HG02642 (cell line): Measurements from ENCODE around the gene SAMD4A.

ENCODE experiments used
- ATAC-seq: cut with Tn5 transposase; IDR thresholded peaks from one replicate; pipeline ENCODE4 v1.9.1; 2021; ENCODE audit warnings: mild to moderate bottlenecking; ENCODE audit not compliant: unreplicated experiment, poor library complexity

The SAMD4A gene

GRCh38 chr14:54564868-54565784 lies 1.8 kb upstream of the SAMD4A start:
- ATAC-seq, result peak; percentile 45

GRCh38 chr14:54565785-54566409 lies 1.0 kb upstream of the SAMD4A start:
- ATAC-seq, result peak; percentile 58

DNA sequence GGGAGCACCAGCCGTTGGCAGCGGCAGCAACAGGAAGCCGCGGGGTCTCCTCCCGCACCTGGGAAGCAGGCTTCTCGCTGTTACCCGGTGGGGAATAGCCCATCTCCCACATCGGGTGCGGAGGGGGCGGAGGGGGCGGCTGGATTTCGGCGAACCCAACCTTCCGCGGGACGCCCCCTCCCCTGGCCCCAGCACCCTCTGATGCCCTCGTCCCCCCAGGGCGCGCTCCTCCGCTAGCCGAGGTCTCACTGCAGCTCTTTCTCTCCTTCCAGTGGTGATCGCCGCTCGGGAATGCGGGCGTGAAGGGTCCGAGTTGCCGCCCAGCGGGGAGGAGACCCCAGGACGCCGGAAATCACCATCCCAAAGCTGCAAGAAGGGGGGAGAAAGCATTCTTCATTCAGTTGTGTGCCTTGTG lies 303 bp downstream of the SAMD4A start:
- ATAC-seq, result peak; percentile 0

DNA sequence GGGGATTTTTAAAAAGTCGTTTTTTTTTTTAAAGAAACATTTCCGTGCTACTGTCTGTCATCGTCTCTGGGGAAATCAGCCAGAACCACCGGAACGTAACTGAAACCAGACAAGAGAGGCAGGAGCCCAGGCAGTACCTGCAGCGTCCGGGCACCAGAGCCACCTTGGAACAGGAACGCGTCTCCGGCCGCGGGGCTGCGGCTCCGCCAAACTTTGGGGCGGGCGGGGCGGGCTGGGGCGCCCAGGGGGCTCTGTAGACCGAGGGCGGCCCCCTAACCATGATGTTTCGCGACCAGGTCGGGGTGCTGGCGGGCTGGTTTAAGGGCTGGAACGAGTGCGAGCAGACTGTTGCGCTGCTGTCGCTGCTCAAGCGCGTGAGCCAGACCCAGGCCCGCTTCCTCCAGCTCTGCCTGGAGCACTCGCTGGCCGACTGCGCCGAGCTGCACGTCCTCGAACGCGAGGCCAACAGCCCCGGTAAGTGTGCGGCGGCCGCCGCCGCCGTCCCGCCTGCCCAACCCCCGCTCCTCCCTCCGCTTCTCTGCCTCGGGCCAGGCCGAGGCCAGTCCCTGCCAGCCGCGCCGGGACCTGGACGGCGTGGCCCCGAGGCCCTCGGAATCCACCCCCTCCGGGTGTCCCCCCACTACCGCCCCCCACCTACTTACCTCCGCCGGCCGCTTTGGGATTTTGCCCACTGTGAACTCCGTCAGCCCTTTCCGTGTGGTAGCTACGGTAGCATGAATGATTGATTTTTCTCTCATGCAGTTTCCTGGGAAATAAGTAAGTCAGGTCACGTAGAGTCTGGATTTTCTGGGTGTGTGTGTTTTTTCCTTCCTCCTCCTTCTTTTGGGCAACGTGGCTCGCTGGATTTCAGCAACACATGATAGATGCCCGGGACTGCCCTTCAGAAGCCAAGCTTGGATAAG lies 972 bp downstream of the SAMD4A start:
- no peak for ATAC-seq

- ATAC-seq, result no peak
Observed at GRCh38 chr14:54568821-54569595, 2.1 kb downstream of the SAMD4A start.

DNA sequence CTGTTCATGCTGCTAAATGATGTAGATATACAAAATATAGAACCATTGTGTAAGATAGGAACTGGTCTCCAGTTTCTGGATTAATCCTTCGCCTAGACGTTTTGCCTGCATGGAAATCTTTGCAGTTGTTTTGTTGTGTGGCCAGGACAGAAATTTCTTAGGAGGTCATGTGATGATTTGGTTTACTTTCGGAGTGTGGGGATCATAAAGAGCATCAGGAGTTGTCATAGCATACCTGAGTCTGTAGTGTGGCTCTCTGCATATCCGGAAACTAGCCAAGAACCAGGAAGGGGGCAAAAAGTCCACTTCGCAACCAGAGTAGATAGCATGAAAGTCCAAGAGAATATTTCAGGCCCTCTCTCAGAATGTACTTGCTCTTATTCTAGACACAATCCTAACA lies 3.1 kb downstream of the SAMD4A start:
- ATAC-seq, result no peak

- no peak for ATAC-seq
Observed at GRCh38 chr14:54570631-54571415, 3.9 kb downstream of the SAMD4A start.

GRCh38 chr14:54572316-54572715 lies 5.4 kb downstream of the SAMD4A start:
- no peak for ATAC-seq

DNA sequence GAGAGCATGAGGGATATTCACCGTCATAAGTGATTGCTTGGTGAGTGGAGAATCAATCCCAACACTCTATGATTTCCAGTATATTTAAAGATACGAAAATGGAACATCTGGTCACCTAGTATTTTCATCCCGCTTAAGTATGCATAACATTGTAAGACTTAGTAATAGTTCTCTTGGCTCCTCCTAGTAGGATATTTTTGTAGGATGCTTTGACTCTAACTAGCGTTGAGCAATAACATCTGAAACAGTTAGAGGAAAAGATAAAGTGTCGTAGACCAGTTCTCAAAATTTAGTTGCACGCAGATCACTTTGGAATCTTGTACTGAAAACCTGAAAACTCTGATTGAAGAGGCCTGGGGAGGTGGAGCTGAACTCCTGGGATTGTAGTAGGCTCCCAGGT lies 7.6 kb downstream of the SAMD4A start:
- no peak for ATAC-seq

GRCh38 chr14:54577494-54577893 lies 10.6 kb downstream of the SAMD4A start:
- ATAC-seq, result no peak

GRCh38 chr14:54577977-54578376 lies 11.0 kb downstream of the SAMD4A start:
- ATAC-seq, result no peak

DNA sequence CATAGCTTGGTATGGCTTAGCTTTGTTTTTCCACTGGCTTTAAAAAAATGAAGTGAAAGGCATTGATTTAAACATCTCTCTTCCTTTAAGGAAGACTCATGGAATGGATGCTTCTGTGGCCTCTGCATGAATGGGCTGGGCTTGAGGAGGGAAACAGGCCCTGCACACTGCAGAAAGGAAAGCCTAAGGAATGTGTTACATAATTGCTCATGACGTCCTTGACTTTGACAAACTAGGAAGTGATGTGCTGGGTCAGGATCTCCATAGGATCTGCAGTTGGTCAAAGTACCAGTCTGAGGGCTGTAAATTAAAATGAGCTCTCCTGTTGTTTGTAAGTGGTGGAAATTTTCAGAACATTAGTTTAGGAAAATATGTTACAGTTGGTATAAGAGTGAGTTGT lies 12.7 kb downstream of the SAMD4A start:
- no peak for ATAC-seq

DNA sequence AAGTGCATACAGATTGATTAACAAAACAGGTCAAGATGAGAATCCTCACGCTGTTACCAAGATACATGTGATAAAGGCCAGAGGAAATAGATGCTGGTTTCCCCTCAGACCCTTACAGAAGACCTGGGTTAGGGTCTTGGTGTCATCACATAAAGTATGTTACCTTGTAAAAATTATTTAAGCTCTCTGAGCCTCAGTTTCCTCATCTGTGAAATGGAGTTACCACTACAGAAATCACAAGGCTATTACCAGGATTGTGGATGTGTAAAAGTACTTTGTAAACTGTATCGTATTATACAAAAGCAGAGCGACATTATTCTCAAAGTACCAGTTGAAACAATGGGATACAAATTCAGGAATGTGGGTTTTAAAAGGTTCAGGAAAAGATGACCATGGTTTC lies 14.0 kb downstream of the SAMD4A start:
- ATAC-seq, result no peak

DNA sequence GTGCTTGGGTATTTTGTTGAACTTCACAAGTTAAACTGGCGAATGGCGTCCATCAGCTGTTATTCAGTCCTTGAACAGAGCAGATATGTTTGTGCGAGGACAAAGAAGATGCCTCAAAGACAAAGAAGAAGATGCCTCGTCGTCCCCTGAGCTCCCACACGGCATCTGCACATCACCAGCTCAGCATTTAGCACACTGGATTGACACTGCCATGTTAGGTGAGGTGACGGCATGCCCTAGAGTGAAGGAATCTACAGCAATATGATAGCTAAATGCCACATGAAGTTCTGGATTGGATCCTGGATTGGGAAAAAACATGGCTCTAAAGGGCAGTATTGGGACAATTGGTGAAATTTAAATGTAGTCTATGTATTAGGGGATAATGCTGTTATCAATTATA lies 15.4 kb downstream of the SAMD4A start:
- no peak for ATAC-seq

- no peak for ATAC-seq
Observed at GRCh38 chr14:54584097-54584496, 17.2 kb downstream of the SAMD4A start.

DNA sequence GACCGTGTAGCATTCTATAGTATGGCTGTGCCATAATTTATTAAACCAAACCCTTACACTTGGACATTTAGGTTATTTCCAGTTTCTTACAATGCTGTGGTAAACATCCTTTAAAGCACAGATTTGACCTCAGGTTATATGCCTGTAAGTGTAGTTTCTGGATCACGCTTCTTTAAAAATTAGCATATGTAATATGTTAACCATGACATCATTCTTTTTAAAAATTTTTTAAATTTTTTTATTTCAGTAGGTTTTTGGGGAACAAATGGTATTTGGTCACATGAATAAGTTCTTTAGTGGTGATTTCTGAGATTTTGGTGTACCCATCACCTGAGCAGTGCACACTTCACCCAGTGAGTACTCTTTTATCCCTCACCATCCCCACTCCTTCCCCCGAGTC lies 18.3 kb downstream of the SAMD4A start:
- ATAC-seq, result no peak

DNA sequence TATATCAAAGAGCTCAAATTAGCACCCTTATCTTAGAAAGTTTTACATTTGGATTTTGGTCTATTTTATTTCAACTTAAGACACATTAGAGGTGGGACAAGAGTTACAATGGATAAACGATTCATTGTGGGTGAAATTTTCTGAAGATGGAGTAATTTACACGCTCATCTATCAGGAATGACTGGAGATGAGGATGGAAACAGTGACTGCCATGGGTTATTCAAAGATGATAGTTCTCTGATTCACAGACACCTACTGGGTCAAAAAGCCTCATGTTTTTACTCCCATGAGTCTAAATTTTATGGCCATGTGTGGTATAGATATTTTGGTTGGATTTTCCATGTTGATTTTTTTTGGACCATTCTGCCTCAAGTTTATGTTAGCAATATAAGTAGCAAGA lies 22.1 kb downstream of the SAMD4A start:
- no peak for ATAC-seq

DNA sequence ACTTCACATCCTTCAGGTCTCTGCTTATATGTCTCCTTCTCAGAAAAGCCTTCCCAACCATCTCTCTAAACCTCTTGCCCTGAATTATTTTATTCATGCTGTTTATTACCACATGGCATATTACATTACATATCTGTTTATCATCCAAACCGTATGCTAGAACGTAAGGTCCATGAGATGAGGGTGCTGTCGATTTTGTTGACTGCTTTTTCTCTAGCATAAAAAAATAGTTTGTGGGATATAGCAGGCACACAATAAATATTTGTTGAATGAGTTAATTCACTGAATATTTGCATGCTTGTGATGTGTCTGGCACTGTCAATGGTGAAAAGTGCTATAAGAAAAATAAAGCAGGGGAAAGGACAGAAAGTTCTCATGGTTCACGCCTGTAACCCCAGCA lies 22.9 kb downstream of the SAMD4A start:
- no peak for ATAC-seq

GRCh38 chr14:54590481-54590880 lies 23.6 kb downstream of the SAMD4A start:
- ATAC-seq, result no peak
